Measurements from ENCODE around the gene FCN1.

Gene FCN1

GRCh38 chr9:134951461-134951860, 33.7 kb upstream of the FCN1 start:
- DNase-seq (ENCODE audit: low spot score) = peak; percentile 23

- DNase-seq (ENCODE audit: low spot score) = peak; percentile 55
Measured at GRCh38 chr9:134950386-134951210, 32.9 kb upstream of the FCN1 start.

GRCh38 chr9:134949681-134950385, 32.1 kb upstream of the FCN1 start:
- DNase-seq (ENCODE audit: low spot score) = no peak

GRCh38 chr9:134948149-134948548, 30.4 kb upstream of the FCN1 start:
- DNase-seq (ENCODE audit: low spot score) = no peak

- no peak for DNase-seq (ENCODE audit: low spot score)
Measured at GRCh38 chr9:134947265-134947955, 29.7 kb upstream of the FCN1 start.

GRCh38 chr9:134946663-134947062, 29.0 kb upstream of the FCN1 start:
- DNase-seq (ENCODE audit: low spot score) = no peak

GRCh38 chr9:134945509-134946275, 28.0 kb upstream of the FCN1 start:
- no peak for DNase-seq (ENCODE audit: low spot score)

- DNase-seq (ENCODE audit: low spot score) = no peak
Measured at GRCh38 chr9:134944916-134945315, 27.2 kb upstream of the FCN1 start.

GRCh38 chr9:134944351-134944802, 26.7 kb upstream of the FCN1 start:
- DNase-seq (ENCODE audit: low spot score) = no peak

- no peak for DNase-seq (ENCODE audit: low spot score)
Measured at GRCh38 chr9:134943836-134944235, 26.1 kb upstream of the FCN1 start.

- DNase-seq (ENCODE audit: low spot score) = no peak
Measured at GRCh38 chr9:134943411-134943810, 25.7 kb upstream of the FCN1 start.

- no peak for DNase-seq (ENCODE audit: low spot score)
Measured at GRCh38 chr9:134942788-134943184, 25.1 kb upstream of the FCN1 start.

- DNase-seq (ENCODE audit: low spot score) = no peak
Measured at GRCh38 chr9:134942011-134942787, 24.5 kb upstream of the FCN1 start.

GRCh38 chr9:134940236-134941208, 22.8 kb upstream of the FCN1 start:
- DNase-seq (ENCODE audit: low spot score) = no peak

GRCh38 chr9:134939836-134940235, 22.1 kb upstream of the FCN1 start:
- DNase-seq (ENCODE audit: low spot score) = no peak

- DNase-seq (ENCODE audit: low spot score) = no peak
Measured at GRCh38 chr9:134939080-134939733, 21.5 kb upstream of the FCN1 start.

- DNase-seq (ENCODE audit: low spot score) = no peak
Measured at GRCh38 chr9:134938346-134939079, 20.8 kb upstream of the FCN1 start.

GRCh38 chr9:134937566-134938345, 20.0 kb upstream of the FCN1 start:
- DNase-seq (ENCODE audit: low spot score) = no peak
